Measurements from ENCODE around the gene SFRP2. TPM values are rescaled to one million over a fixed set of nuclear protein-coding genes. Genes with fewer than 3 reads are reported as not detected.

The SFRP2 gene
- total and polyA plus RNA-seq, 2 of the 4 experiments (the other 2 are of a cell fraction) = not detected

DNA sequence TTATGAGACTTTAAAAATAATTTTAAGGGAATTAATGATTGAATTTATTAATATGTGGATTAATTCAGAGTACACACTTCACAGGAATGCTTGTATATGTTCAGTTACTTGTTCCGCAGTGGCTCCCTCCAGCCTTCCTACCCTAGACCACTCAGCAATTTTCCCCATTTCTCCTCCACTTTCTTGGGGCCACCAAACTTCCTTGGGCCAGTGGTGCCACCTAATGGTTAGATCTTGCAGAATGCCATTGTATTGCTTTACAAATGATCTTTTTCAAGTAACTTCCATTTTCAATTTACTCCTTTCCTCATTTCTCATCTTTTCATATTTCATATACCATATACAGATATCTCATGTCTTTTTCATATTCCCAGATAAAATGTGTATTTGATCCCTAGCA, 25.5 kb downstream of the SFRP2 start:
- ChIA-PET CTCF (no interaction called here), POLR2A (ENCODE audit: unreplicated experiment) (no interaction called here)
- H2BK120ac ChIP-seq (ENCODE audit: low read depth, low read length) = no peak overlapping the region
- no peak overlapping the region for H3K4ac ChIP-seq (ENCODE audit: low read depth, low read length)
- H3K4me2 ChIP-seq (ENCODE audit: low read depth, low read length) = no peak overlapping the region
- no TSS peak for BruUV-seq (replicated peaks)
- WGBS, 2 experiments (ENCODE audit: extremely low coverage in 2 of 2, insufficient read length in 1 of 2) = no CpG with 5 or more reads among the region's 1 CpG
- no peaks in the 10 kb centered on the region for H3K9me3 ChIP-seq (ENCODE audit: control insufficient read depth, insufficient read depth, low read length)
- no peaks in the 10 kb centered on the region for H3K79me1 ChIP-seq (ENCODE audit: low read depth in 1 of 2, low read length in 2 of 2)
- no peak overlapping the region for H3K4me3 ChIP-seq (ENCODE audit: insufficient read depth, low read depth, low read length)
- no peak overlapping the region for H3K27ac ChIP-seq (ENCODE audit: insufficient read depth, low read length)
- no peak overlapping the region for H2BK5ac ChIP-seq (ENCODE audit: low read depth, low read length, poor library complexity, severe bottlenecking)
- no peaks in the 10 kb centered on the region for H3K9me1 ChIP-seq (ENCODE audit: insufficient read depth, low read length)
- in situ Hi-C loops (cut with MboI; ENCODE audit: low sequenced_read_pairs) = no loop called here
- DNase-seq (no peak), ATAC-seq (ENCODE audit: low read depth) (no peak)
- dilution Hi-C loops (cut with HindIII; ENCODE audit: low sequenced_read_pairs, unreplicated experiment) = no loop called here
- H3K9ac ChIP-seq (ENCODE audit: low read depth, low read length) = no peak overlapping the region
- H3K18ac ChIP-seq (ENCODE audit: low read depth, low read length) = no peak overlapping the region
- no peak overlapping the region for H2BK20ac ChIP-seq (ENCODE audit: low read depth, low read length)
- intact Hi-C loops (cut with micrococcal nuclease) = no loop called here
- no peak overlapping the region for H2AFZ ChIP-seq (replicated peaks; ENCODE audit: low read length, poor library complexity)
- no peak overlapping the region for H2AK9ac ChIP-seq (replicated peaks; ENCODE audit: low read depth, low read length, poor library complexity)
- no peak overlapping the region for H3K56ac ChIP-seq (ENCODE audit: extremely low read depth, insufficient read depth, low read length)
- H4K20me1 ChIP-seq (ENCODE audit: insufficient read depth, low read length) = no peaks in the 10 kb centered on the region
- no peaks in the 10 kb centered on the region for H3K4me1 ChIP-seq (ENCODE audit: control insufficient read depth, insufficient read depth, low read length)
- no peak overlapping the region for H4K8ac ChIP-seq (ENCODE audit: low read depth in 2 of 2, low read length in 2 of 2)
- no peak overlapping the region for H3K14ac ChIP-seq (replicated peaks; ENCODE audit: low read depth, low read length)
- H4K5ac ChIP-seq (ENCODE audit: low read depth, low read length) = no peak overlapping the region
- no peak for TF ChIP-seq RCOR1 (IDR thresholded peaks at IDR 0.05; ENCODE audit: insufficient replicate concordance, low read length)
- TF ChIP-seq RAD21 (IDR thresholded peaks at IDR 0.05; ENCODE audit: low read length) = no peak
- TF ChIP-seq BHLHE40 (IDR thresholded peaks at IDR 0.05; ENCODE audit: low read depth, low read length) = no peak
- no peak for TF ChIP-seq SMC3 (IDR thresholded peaks at IDR 0.05; ENCODE audit: low read depth, low read length)
- TF ChIP-seq MAFK (IDR thresholded peaks at IDR 0.05; ENCODE audit: low read depth, low read length) = no peak
- H4K91ac ChIP-seq (ENCODE audit: insufficient read depth, low read depth, low read length) = no peak overlapping the region
- H2AK5ac ChIP-seq (ENCODE audit: low read depth, low read length) = no peak overlapping the region
- H2BK15ac ChIP-seq (ENCODE audit: low read depth, low read length) = no peak overlapping the region
- H3K36me3 ChIP-seq (ENCODE audit: control insufficient read depth, insufficient read depth, low read length) = no peaks in the 10 kb centered on the region
- peaks cover 24% of the 10 kb centered on the region for H3K27me3 ChIP-seq (ENCODE audit: control insufficient read depth, insufficient read depth, low read length)
- no peak overlapping the region for H3K23ac ChIP-seq (ENCODE audit: low read depth, low read length)
